Measurements from ENCODE around the gene PAXIP1. TPM values are rescaled to one million over a fixed set of nuclear protein-coding genes. Genes with fewer than 3 reads are reported as not detected.

Gene PAXIP1
- total and polyA plus RNA-seq, 12 donors: 2.5 to 8.8 (median 6.2) TPM

- Histone ChIP-seq H3K27ac (no peak overlapping the region), H3K4me3 (no peak overlapping the region), H3K36me3 (peaks cover 0 to 69% (median 5%) of the 10 kb centered on the region in 9 donors), H3K4me1 (peaks cover 0 to 11% (median 4%) of the 10 kb centered on the region in 9 donors), H3K27me3 (no peaks in the 10 kb centered on the region), H3K9me3 (no peaks in the 10 kb centered on the region)
- TF ChIP-seq, protein P1, sequence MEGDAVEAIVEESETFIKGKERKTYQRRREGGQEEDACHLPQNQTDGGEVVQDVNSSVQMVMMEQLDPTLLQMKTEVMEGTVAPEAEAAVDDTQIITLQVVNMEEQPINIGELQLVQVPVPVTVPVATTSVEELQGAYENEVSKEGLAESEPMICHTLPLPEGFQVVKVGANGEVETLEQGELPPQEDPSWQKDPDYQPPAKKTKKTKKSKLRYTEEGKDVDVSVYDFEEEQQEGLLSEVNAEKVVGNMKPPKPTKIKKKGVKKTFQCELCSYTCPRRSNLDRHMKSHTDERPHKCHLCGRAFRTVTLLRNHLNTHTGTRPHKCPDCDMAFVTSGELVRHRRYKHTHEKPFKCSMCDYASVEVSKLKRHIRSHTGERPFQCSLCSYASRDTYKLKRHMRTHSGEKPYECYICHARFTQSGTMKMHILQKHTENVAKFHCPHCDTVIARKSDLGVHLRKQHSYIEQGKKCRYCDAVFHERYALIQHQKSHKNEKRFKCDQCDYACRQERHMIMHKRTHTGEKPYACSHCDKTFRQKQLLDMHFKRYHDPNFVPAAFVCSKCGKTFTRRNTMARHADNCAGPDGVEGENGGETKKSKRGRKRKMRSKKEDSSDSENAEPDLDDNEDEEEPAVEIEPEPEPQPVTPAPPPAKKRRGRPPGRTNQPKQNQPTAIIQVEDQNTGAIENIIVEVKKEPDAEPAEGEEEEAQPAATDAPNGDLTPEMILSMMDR (IDR thresholded peaks at IDR 0.05): no peak
- ATAC-seq: no peak
- 96 to 97% methylated on average over 4 of the region's 4 CpGs for WGBS, 2 donors
- intact Hi-C loops (cut with DNase I): no loop called here
- no peak for DNase-seq
These were observed 6.2 kb downstream of the PAXIP1 start for GRCh38 chr7:154996756-154997155.

DNA sequence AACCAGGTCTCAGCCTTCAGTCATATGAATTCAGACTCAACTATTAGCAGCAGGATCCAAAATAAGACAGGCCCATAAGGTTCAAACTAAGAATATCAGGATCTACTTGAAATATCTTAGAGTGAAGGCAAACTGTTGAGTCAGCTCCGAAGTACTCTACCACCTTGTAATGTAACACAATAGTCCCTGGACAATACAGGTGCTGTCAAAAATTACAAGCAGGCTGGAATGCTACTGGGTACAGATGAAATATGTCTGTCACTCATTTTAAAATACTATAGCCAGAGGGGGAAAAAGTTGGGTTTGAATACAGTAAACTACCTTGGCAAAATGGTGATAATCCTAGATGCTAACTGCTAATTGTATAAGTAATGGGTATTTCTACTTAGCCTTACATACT lies 6.8 kb downstream of the PAXIP1 start:
- ATAC-seq: no peak
- 80 to 92% methylated on average over 1 of the region's 1 CpG for WGBS, 2 donors
- intact Hi-C loops (cut with DNase I): no loop called here

GRCh38 chr7:154994996-154995395 lies 7.9 kb downstream of the PAXIP1 start:
- Histone ChIP-seq H3K9me3 (no peaks in the 10 kb centered on the region), H3K36me3 (peaks cover 0 to 86% (median 12%) of the 10 kb centered on the region in 9 donors), H3K27ac (no peak overlapping the region), H3K4me3 (no peak overlapping the region), H3K4me1 (no peaks in the 10 kb centered on the region), H3K27me3 (no peaks in the 10 kb centered on the region)
- DNase-seq: no peak
- TF ChIP-seq, protein P1 (IDR thresholded peaks at IDR 0.05): no peak
- no peak for ATAC-seq
- intact Hi-C loops (cut with DNase I): no loop called here
- WGBS, 2 donors: 81 to 82% methylated on average over 2 of the region's 2 CpGs

More for the DNA sequence above, 6.8 kb downstream of the PAXIP1 start:
- Histone ChIP-seq H3K36me3 (peaks cover 0 to 75% (median 10%) of the 10 kb centered on the region in 9 donors), H3K9me3 (no peaks in the 10 kb centered on the region), H3K27ac (no peak overlapping the region), H3K27me3 (no peaks in the 10 kb centered on the region), H3K4me1 (peaks cover 0 to 5% (median 0%) of the 10 kb centered on the region in 9 donors), H3K4me3 (no peak overlapping the region)
- no peak for DNase-seq
- TF ChIP-seq, protein P1 (IDR thresholded peaks at IDR 0.05): no peak

DNA sequence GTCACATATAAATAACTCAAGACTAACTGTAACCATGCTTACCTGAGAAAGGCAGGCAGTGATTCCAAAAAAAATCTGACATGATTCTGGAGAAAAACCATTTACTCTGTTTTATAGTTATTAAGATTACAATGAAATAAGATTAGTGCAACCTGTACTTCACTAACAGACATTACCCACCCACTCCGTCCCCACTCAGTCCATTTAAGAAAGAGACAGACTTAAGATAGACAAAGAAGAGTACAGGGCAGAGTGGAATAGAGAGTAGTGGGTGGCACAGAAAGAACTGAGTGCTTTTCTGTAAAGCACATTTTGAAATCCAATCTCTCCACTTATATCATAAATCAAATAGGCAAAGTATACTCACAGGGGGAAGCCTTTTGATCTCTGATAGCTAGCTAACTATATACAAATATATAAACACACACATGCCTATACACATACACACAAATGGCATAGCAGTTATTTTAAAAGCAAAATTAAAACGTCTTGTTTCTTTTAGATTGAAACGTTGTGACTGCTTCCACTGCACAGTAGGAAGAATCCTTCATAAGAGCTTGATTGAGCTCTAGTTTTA lies 11.9 kb downstream of the PAXIP1 start:
- peaks cover 0 to 76% (median 6%) of the 10 kb centered on the region in 9 donors for H3K36me3 ChIP-seq
- no peak overlapping the region for H3K27ac ChIP-seq
- H3K4me3 ChIP-seq: no peak overlapping the region
- 82 to 90% methylated on average over 3 of the region's 3 CpGs for WGBS, 2 donors
- DNase-seq: no peak
- no peaks in the 10 kb centered on the region for H3K27me3 ChIP-seq
- no peaks in the 10 kb centered on the region for H3K4me1 ChIP-seq
- TF ChIP-seq, protein P1 (IDR thresholded peaks at IDR 0.05): no peak
- no peak for ATAC-seq
- H3K9me3 ChIP-seq: no peaks in the 10 kb centered on the region
- intact Hi-C loops (cut with DNase I): no loop called here
